Testis (tissue), 2 donors: ENCODE data around the gene SPX.

Source experiments
- POLR2A ChIP-seq: fragments of 450-650 bp; IDR thresholded peaks from one replicate; pipeline ENCODE4 v1.6.1; 2017; ENCODE audit warnings: antibody characterized with exemption, mild to moderate bottlenecking, moderate library complexity
- TF ChIP-seq, protein P1 (sequence below), 3 experiments: fragments of 450-650 bp in 2 of 3; fragments of 200-600 bp in 1 of 3; sonication (generic) in 1 of 3; IDR thresholded peaks; one replicate each; pipeline ENCODE4 v1.5.1; 2016 to 2019; ENCODE audit warnings: antibody characterized with exemption in 3 of 3, mild to moderate bottlenecking in 2 of 3, moderate library complexity in 1 of 3

DNA sequence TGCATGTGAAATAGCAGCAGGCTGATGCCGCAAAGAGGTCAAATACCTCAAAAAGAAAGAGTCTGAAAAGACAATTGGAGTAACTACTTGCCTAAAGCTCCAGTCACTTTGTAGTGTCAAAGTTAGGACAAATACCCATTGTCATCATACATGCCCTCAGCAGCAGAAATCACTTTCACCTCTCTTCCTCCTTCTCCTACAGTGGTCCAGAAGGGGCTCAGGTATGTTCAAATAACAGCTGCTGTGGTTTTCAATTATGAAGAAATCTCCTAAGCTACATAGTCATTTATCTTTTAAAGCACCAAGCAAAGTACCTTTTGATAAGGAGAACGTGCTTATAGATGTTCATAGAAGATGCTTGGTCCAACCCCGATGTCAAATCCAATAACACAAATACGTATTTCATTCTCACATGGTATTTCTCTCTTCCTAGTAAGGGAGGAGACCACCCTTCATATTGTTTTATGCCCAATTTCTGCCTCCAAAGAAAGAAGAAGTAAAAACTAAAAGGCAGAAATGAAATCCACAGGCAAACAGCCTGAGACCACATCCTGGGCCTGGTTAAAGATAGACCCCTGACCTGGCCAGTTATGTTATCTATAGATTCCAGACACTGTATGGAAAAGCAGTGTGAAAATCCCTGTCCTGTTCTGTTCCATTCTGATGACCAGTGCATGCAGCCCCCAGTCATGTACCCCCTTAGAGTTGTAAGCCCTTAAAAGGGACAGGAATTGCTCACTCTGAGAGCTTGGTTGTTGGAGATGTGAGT lies 54.8 kb downstream of the SPX start:
- TF ChIP-seq, protein P1, sequence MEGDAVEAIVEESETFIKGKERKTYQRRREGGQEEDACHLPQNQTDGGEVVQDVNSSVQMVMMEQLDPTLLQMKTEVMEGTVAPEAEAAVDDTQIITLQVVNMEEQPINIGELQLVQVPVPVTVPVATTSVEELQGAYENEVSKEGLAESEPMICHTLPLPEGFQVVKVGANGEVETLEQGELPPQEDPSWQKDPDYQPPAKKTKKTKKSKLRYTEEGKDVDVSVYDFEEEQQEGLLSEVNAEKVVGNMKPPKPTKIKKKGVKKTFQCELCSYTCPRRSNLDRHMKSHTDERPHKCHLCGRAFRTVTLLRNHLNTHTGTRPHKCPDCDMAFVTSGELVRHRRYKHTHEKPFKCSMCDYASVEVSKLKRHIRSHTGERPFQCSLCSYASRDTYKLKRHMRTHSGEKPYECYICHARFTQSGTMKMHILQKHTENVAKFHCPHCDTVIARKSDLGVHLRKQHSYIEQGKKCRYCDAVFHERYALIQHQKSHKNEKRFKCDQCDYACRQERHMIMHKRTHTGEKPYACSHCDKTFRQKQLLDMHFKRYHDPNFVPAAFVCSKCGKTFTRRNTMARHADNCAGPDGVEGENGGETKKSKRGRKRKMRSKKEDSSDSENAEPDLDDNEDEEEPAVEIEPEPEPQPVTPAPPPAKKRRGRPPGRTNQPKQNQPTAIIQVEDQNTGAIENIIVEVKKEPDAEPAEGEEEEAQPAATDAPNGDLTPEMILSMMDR (IDR thresholded peaks at IDR 0.05) = no peak
- no peak for TF ChIP-seq POLR2A
